ENCODE measurements around the gene NCAN. TPM values are rescaled to one million over a fixed set of nuclear protein-coding genes. Genes with fewer than 3 reads are reported as not detected.

The NCAN gene
- total and polyA plus RNA-seq, 2 of the 8 experiments (the other 6 are each of a cell fraction or from before 2014, with no cell fraction given): 2.7 TPM

DNA sequence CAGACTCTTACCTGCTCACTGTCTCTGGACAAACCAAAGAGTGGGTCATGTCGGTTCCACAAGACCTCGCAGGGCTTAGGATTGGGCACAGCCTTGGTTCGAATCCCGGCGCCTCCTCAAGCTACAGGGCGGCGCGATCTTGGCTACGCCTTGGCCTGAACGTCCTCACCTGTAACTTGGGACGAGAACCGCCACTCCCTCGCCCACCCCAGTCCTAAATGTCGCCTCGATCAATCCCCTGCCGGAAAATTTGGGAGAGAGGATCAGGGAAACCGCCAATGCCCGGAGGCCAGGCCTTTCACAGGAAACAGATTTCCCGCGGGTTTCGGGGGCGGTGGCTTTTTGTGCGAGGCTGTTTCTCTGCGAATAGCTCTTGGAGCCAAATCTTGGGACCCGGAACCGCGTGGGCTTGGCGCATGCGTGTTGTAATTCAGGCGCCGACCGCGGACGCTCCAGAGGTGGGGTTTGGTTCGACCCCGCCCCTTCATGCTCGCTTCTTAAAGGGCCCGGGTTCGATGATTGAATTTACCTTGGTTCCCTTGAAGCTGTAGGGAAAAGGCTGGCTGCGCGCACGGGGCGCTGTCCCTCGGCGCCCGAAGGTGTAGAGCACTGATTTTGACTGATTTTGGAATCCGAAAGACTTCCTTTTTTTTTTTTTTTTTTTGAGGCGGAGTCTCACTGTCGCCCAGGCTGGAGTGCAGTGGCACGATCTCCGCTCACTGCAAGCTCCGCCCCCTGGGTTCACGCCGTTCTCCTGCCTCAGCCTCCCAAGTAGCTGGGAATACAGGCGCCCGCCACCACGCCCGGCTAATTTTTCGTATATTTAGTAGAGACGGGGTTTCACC, 8.5 kb upstream of the NCAN start, which contains the start of gene NR2C2AP:
Gene NR2C2AP (minus strand): TSS at position 403 of the 845 bp plus-strand sequence. CDS start 354 bp downstream, at position 49.
- H3K4ac ChIP-seq (replicated peaks; ENCODE audit: insufficient read length, low read depth, low read length): no peak within 1 kb of the TSS
- H4K20me1 ChIP-seq (replicated peaks in 1 of 2; ENCODE audit: control insufficient read depth in 1 of 2, insufficient read depth in 2 of 2, low read length in 2 of 2): peaks cover 2 to 13% of the 10 kb centered on the region in 2 experiments
- peak within 1 kb of the TSS; percentile 54 for H3K56ac ChIP-seq (replicated peaks; ENCODE audit: insufficient read length, low read depth, low read length)
- H3K23me2 ChIP-seq (ENCODE audit: low read depth, low read length): peaks cover 11% of the 10 kb centered on the region
- H2BK15ac ChIP-seq (ENCODE audit: low read length): no peak within 1 kb of the TSS
- no peak within 1 kb of the TSS for H3K14ac ChIP-seq (ENCODE audit: insufficient read length)
- peak within 1 kb of the TSS; percentile 75 for H4K8ac ChIP-seq (ENCODE audit: extremely low read depth, insufficient read depth, low read length)
- no peak within 1 kb of the TSS for H3K23ac ChIP-seq (ENCODE audit: insufficient read length)
- H2AK5ac ChIP-seq (ENCODE audit: low read depth, low read length): no peak within 1 kb of the TSS
- peak within 1 kb of the TSS; percentile 76 to 88 for H3K4me2 ChIP-seq (ENCODE audit: insufficient read depth in 1 of 2, low read depth in 2 of 2, low read length in 2 of 2)
- H4K5ac ChIP-seq (ENCODE audit: insufficient read length, low read depth, low read length): no peak within 1 kb of the TSS
- no peak within 1 kb of the TSS; the same call in 1 of the 2 replicates for H3K27ac ChIP-seq (ENCODE audit: low read depth, low read length)
- peak within 1 kb of the TSS; percentile 78 to 92 (median 88) for H3K4me3 ChIP-seq (ENCODE audit: extremely low read depth in 1 of 4, insufficient read depth in 2 of 4, low read depth in 3 of 4, low read length in 4 of 4)
- H3K79me1 ChIP-seq (ENCODE audit: low read depth, low read length): no peaks in the 10 kb centered on the region; the same call in 1 of the 2 replicates
- DNase-seq (ENCODE audit: low read depth in 1 of 2, low spot score in 2 of 2) (peak in 1 of 2 experiments; percentile 88), FAIRE-seq (no peak)
- H2BK120ac ChIP-seq (replicated peaks; ENCODE audit: low read depth, low read length): no peak within 1 kb of the TSS
- POLR2A ChIA-PET (ENCODE audit: partially characterized antibody): interaction anchor here (0.6 to 5.9 kb wide), 7 partner anchors 10 to 141 kb away, joined by 3 to 45 read pairs (median 3); partner anchors contain the start of genes BORCS8, NCAN and RFXANK
- H2BK12ac ChIP-seq (ENCODE audit: low read depth, low read length): no peak within 1 kb of the TSS
- 16% methylated on average over 48 of the region's 60 CpGs; no CpG with 5 or more reads in 1 of the 2 experiments for WGBS, 2 experiments (ENCODE audit: extremely low coverage in 1 of 2, insufficient coverage in 1 of 2, insufficient read length in 1 of 2, insufficient replicate concordance in 2 of 2, low coverage in 1 of 2, low lambda C conversion rate in 2 of 2, missing lambda C conversion rate in 1 of 2)
- H3K4me1 ChIP-seq (replicated peaks in 1 of 4; ENCODE audit: control insufficient read depth in 3 of 4, insufficient read depth in 4 of 4, low read length in 3 of 4): peaks cover 0 to 6% (median 0%) of the 10 kb centered on the region in 4 experiments; a peak in 2 of 7 replicates
- no peak within 1 kb of the TSS for H3K18ac ChIP-seq (ENCODE audit: extremely low read depth, low read length)
- H3K79me2 ChIP-seq (ENCODE audit: control insufficient read depth in 1 of 2, insufficient read depth in 2 of 2, low read length in 2 of 2): no peaks in the 10 kb centered on the region
- H3K9me3 ChIP-seq (ENCODE audit: insufficient read depth in 2 of 2, low read depth in 1 of 2, low read length in 1 of 2): no peaks in the 10 kb centered on the region
- no peak within 1 kb of the TSS for H2AFZ ChIP-seq (ENCODE audit: low read length)
- peak within 1 kb of the TSS; percentile 15 for H4K91ac ChIP-seq (replicated peaks; ENCODE audit: insufficient read length, low read length)
- H3K9ac ChIP-seq (replicated peaks in 1 of 4; ENCODE audit: extremely low read depth in 1 of 4, low read depth in 3 of 4, low read length in 3 of 4): peak within 1 kb of the TSS; percentile 60 to 86 (median 72)
- H2BK5ac ChIP-seq (ENCODE audit: low read depth, low read length): peak within 1 kb of the TSS; percentile 10; the same call in 1 of the 2 replicates
- CTCF ChIA-PET (ENCODE audit: partially characterized antibody): interaction anchor here (0.6 to 1.4 kb wide), 12 partner anchors 10 to 198 kb away, joined by 3 to 4 read pairs (median 3); partner anchors contain the start of gene TM6SF2
- H3K27me3 ChIP-seq (replicated peaks in 1 of 4; ENCODE audit: control insufficient read depth in 3 of 4, extremely low read depth in 1 of 4, insufficient read depth in 3 of 4, low read length in 3 of 4): peaks cover 0 to 35% (median 34%) of the 10 kb centered on the region in 4 experiments; a peak in 6 of 7 replicates
- H2BK20ac ChIP-seq (ENCODE audit: low read length): 0 out of 2 replicates have a peak within 1 kb of the TSS, but pooled peaks have one; percentile 21
- H3K36me3 ChIP-seq (ENCODE audit: control insufficient read depth in 2 of 4, insufficient read depth in 4 of 4, low read length in 3 of 4): peaks cover 0 to 10% (median 5%) of the 10 kb centered on the region in 4 experiments; a peak in 4 of 8 replicates
- TF ChIP-seq NRF1 (IDR thresholded peaks at IDR 0.05; ENCODE audit: low read depth, low read length) (peak; percentile 50), SIN3A (conservative IDR thresholded peaks at IDR 0.05 in 1 of 2, IDR thresholded peaks at IDR 0.05 in 1 of 2; ENCODE audit: low read depth in 1 of 2, low read length in 2 of 2) (0 out of 4 replicates have a peak, but pooled peaks have one; percentile 17 to 50), POLR2AphosphoS5 (IDR thresholded peaks at IDR 0.05; ENCODE audit: low read depth, low read length) (0 out of 2 replicates have a peak, but pooled peaks have one; percentile 12), KDM4A (IDR thresholded peaks at IDR 0.05; ENCODE audit: low read depth, low read length, severe bottlenecking) (peak; percentile 50), HDAC6 (IDR thresholded peaks at IDR 0.05; ENCODE audit: low read depth, low read length) (no peak), CEBPB (IDR thresholded peaks at IDR 0.05; ENCODE audit: low read depth, low read length) (no peak), HDAC2 (IDR thresholded peaks at IDR 0.05; ENCODE audit: borderline replicate concordance in 1 of 2, low read depth in 2 of 2, low read length in 2 of 2) (0 out of 4 replicates have a peak, but pooled peaks have one; percentile 4 to 43), POLR2A (IDR thresholded peaks at IDR 0.05; ENCODE audit: control extremely low read depth in 1 of 2, low read depth in 2 of 2, low read length in 2 of 2) (no peak), CBX5 (IDR thresholded peaks at IDR 0.05; ENCODE audit: low read depth, low read length) (no peak)
- TF ChIP-seq, protein P1, sequence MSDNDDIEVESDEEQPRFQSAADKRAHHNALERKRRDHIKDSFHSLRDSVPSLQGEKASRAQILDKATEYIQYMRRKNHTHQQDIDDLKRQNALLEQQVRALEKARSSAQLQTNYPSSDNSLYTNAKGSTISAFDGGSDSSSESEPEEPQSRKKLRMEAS (IDR thresholded peaks at IDR 0.05): peak; percentile 35
